K562 (cell line): Measurements from ENCODE around the gene SLC13A4. TPM values are rescaled to one million over a fixed set of nuclear protein-coding genes. Genes with fewer than 3 reads are reported as not detected.

Source experiments
- CGGBP1 ChIP-seq: fragments of 250-450 bp; sonication (Bioruptor Pico); IDR thresholded peaks from 2 replicates; pipeline ENCODE4 v1.9.0; 2021; ENCODE audit warnings: mild to moderate bottlenecking
- DDX20 ChIP-seq: fragments of 450-650 bp; IDR thresholded peaks from 2 replicates; pipeline ENCODE4 v1.6.1; 2016; ENCODE audit warnings: missing genetic modification characterization, low read depth, mild to moderate bottlenecking, missing compliant biosample characterization, moderate library complexity
- ELK1 ChIP-seq: sonication (generic); formaldehyde crosslinking; IDR thresholded peaks from 2 replicates; pipeline ENCODE4 v1.8.1; 2022; ENCODE audit warnings: missing genetic modification reagents
- FIP1L1 ChIP-seq: fragments of 200-400 bp; formaldehyde crosslinking; IDR thresholded peaks from 2 replicates; pipeline ENCODE4 v1.6.1; 2018; ENCODE audit warnings: mild to moderate bottlenecking, low read depth, low read length; ENCODE audit not compliant: poor library complexity, severe bottlenecking
- HNRNPL ChIP-seq: fragments of 200-400 bp; formaldehyde crosslinking; IDR thresholded peaks from 2 replicates; pipeline ENCODE4 v1.6.1; 2017; ENCODE audit warnings: low read depth, mild to moderate bottlenecking, low read length
- IRF2 ChIP-seq: sonication (generic); formaldehyde crosslinking; IDR thresholded peaks from 2 replicates; pipeline ENCODE4 v1.8.1; 2022; ENCODE audit warnings: mild to moderate bottlenecking, missing genetic modification reagents
- KDM4B ChIP-seq, 2 experiments: fragments of 450-650 bp in 1 of 2; sonication (generic) in 1 of 2; IDR thresholded peaks; 2 replicates each; pipeline ENCODE4 v1.6.1; 2016 to 2017; ENCODE audit warnings: borderline replicate concordance in 2 of 2, antibody characterized with exemption in 1 of 2, low read depth in 1 of 2, mild to moderate bottlenecking in 1 of 2
- MAX ChIP-seq: sonication (generic); formaldehyde crosslinking; IDR thresholded peaks from 2 replicates; pipeline ENCODE4 v1.9.0; 2022; ENCODE audit warnings: mild to moderate bottlenecking, missing genetic modification reagents
- MCM5 ChIP-seq: fragments of 450-650 bp; IDR thresholded peaks from 2 replicates; pipeline ENCODE4 v1.6.1; 2016; ENCODE audit warnings: low read depth
- PBX2 ChIP-seq, 2 experiments: IDR thresholded peaks in 1 of 2; conservative IDR thresholded peaks in 1 of 2; 2 replicates each; pipeline ENCODE4 v1.6.1; 2016; ENCODE audit warnings: low read depth in 2 of 2, mild to moderate bottlenecking in 1 of 2, missing compliant biosample characterization in 1 of 2, missing genetic modification characterization in 1 of 2, moderate library complexity in 1 of 2
- SRSF3 ChIP-seq: fragments of 200-400 bp; formaldehyde crosslinking; IDR thresholded peaks from 2 replicates; pipeline ENCODE4 v1.6.1; 2016; ENCODE audit warnings: mild to moderate bottlenecking, low read length, moderate library complexity; ENCODE audit not compliant: insufficient read depth
- ZNF551 ChIP-seq: fragments of 250-450 bp; sonication (Bioruptor Pico); IDR thresholded peaks from 2 replicates; pipeline ENCODE4 v1.5.0; 2021; ENCODE audit warnings: mild to moderate bottlenecking, moderate library complexity
- polyA plus RNA-seq, 8 experiments: library from polyadenylated mRNA; depleted of rRNA in 4 of 8; stranded (reverse) in 5 of 8; unstranded in 3 of 8; fragments of >200 nt; fragmentation: Nextera tagmentation in 2 of 8; fragmentation: Illumina TruSeq in 1 of 8; extraction: Ambion mirVana in 2 of 8; extraction: Trizol in 1 of 8; gene quantifications; 2 replicates each; pipeline versions ENCODE4 v1.2.1 to v1.2.3, GENCODE V29; 2011 to 2014; ENCODE audit warnings: inconsistent platforms in 1 of 8, missing spikeins in 1 of 8
- total RNA-seq, 7 experiments: library from RNA; depleted of rRNA in 6 of 7; stranded (reverse); fragments of >200 nt in 6 of 7; fragmentation: Illumina TruSeq in 2 of 7; extraction: Trizol in 2 of 7; gene quantifications; 2 replicates each; pipeline versions ENCODE4 v1.2.1 to v1.2.3, GENCODE V29; 2011 to 2021; ENCODE audit warnings: low replicate concordance in 1 of 7
- TF ChIP-seq, protein P1 (sequence below), 2 experiments: fragments of 150-350 bp in 1 of 2; IDR thresholded peaks; 2 replicates each; pipeline ENCODE4 v1.6.1; 2012 to 2016; ENCODE audit warnings: low read depth in 2 of 2, low read length in 2 of 2, mild to moderate bottlenecking in 1 of 2, moderate library complexity in 1 of 2
- TF ChIP-seq, protein P2 (sequence below): fragments of 450-650 bp; formaldehyde crosslinking; IDR thresholded peaks from 2 replicates; pipeline ENCODE4 v1.4.0; 2022; ENCODE audit warnings: mild to moderate bottlenecking, moderate library complexity

Gene SLC13A4
- total and polyA plus RNA-seq, 9 of the 15 experiments (the other 6 are each of a cell fraction or from before 2014, with no cell fraction given), result 0.11 to 1.0 (median 0.36) TPM

DNA sequence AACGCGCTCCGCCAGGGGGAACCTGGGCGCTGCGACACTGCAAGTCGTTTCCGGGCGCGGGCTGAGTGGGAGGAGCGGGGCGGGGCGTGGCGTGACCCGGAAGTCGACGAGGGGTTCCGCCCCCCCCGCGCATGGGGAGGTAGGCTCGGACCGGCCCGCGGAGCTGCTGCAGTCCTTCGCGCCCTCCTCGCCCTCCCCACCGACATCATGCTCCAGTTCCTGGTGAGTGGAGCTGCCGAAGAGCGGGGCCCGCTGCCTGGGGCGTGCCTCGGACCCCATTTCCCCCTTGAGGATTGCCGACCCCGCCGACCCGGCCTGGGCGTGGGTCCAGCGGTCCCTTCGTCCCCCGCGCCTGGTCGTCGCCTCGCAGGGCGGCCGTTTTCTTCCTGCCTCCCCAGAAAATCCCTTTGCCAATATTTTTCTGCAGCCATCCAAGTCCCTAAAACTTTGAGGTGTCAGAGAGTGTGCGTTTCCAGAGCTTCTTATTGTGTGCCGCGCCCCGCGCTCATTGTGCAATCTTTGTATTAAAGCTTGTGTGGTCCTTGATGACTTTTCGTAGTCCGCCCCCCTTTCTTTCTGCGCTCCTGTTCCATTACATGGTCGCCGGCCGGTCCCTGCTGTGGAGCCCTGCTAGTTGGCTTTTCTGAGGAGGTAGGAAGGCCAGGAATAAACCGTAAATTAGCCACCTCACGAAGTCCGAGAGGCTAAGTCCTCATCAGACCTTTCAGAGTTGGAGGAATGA lies 65.4 kb downstream of the SLC13A4 start, which contains the start of gene STMP1 (continued):
- TF ChIP-seq, protein P1, sequence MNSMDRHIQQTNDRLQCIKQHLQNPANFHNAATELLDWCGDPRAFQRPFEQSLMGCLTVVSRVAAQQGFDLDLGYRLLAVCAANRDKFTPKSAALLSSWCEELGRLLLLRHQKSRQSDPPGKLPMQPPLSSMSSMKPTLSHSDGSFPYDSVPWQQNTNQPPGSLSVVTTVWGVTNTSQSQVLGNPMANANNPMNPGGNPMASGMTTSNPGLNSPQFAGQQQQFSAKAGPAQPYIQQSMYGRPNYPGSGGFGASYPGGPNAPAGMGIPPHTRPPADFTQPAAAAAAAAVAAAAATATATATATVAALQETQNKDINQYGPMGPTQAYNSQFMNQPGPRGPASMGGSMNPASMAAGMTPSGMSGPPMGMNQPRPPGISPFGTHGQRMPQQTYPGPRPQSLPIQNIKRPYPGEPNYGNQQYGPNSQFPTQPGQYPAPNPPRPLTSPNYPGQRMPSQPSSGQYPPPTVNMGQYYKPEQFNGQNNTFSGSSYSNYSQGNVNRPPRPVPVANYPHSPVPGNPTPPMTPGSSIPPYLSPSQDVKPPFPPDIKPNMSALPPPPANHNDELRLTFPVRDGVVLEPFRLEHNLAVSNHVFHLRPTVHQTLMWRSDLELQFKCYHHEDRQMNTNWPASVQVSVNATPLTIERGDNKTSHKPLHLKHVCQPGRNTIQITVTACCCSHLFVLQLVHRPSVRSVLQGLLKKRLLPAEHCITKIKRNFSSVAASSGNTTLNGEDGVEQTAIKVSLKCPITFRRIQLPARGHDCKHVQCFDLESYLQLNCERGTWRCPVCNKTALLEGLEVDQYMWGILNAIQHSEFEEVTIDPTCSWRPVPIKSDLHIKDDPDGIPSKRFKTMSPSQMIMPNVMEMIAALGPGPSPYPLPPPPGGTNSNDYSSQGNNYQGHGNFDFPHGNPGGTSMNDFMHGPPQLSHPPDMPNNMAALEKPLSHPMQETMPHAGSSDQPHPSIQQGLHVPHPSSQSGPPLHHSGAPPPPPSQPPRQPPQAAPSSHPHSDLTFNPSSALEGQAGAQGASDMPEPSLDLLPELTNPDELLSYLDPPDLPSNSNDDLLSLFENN (IDR thresholded peaks at IDR 0.05; ENCODE audit: low read depth in 2 of 2, low read length in 2 of 2), result peak; percentile 35 to 65; a peak in 1 of 4 replicates
- peak; percentile 99 for TF ChIP-seq FIP1L1
- peak; percentile 92 for TF ChIP-seq HNRNPL
- TF ChIP-seq KDM4B (IDR thresholded peaks at IDR 0.05; ENCODE audit: borderline replicate concordance in 2 of 2, low read depth in 1 of 2), result peak in 1 of 2 experiments; percentile 100; a peak in 2 of 4 replicates
- TF ChIP-seq PBX2 (CRISPR knock-in tag; IDR thresholded peaks at IDR 0.05; ENCODE audit: low read depth), result no peak; the same call in 1 of the 2 replicates
- TF ChIP-seq PBX2 (tag; conservative IDR thresholded peaks at IDR 0.05; ENCODE audit: low read depth), result no peak; the same call in 1 of the 2 replicates
- TF ChIP-seq IRF2, result no peak; the same call in 1 of the 2 replicates
- peak; percentile 84; the same call in 1 of the 2 replicates for TF ChIP-seq CGGBP1
- TF ChIP-seq SRSF3, result 0 out of 2 replicates have a peak, but pooled peaks have one; percentile 66
- TF ChIP-seq MCM5, result no peak
- no peak for TF ChIP-seq ELK1
- no peak for TF ChIP-seq ZNF551 (CRISPR knock-in tag)
- TF ChIP-seq MAX, result peak; percentile 85
- no peak for TF ChIP-seq DDX20 (tag)
- TF ChIP-seq, protein P2, sequence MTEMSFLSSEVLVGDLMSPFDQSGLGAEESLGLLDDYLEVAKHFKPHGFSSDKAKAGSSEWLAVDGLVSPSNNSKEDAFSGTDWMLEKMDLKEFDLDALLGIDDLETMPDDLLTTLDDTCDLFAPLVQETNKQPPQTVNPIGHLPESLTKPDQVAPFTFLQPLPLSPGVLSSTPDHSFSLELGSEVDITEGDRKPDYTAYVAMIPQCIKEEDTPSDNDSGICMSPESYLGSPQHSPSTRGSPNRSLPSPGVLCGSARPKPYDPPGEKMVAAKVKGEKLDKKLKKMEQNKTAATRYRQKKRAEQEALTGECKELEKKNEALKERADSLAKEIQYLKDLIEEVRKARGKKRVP, result 0 out of 2 replicates have a peak, but pooled peaks have one; percentile 4
